Naive thymus-derived CD8-positive, alpha-beta T cell (primary cell): ENCODE results near the gene SYPL2. TPM values are rescaled to one million over a fixed set of nuclear protein-coding genes. Genes with fewer than 3 reads are reported as not detected.

Source experiments
- ATAC-seq, 2 donors: fragments of 150-1000 bp; cut with Tn5 transposase in 1 of 2; sonication (Bioruptor Pico), chemical (Tn5 transposase) in 1 of 2; 1 replicate in 1 of 2; 2 replicates in 1 of 2; pipeline ENCODE4 v1.10.0; 2021; ENCODE audit warnings: mild to moderate bottlenecking in 2 of 2, moderate library complexity in 2 of 2
- POLR2A ChIA-PET: fragments of 350-600 bp; sonication (Branson Sonifier 250); formaldehyde crosslinking; loops from one replicate; lab custom pipeline; 2021; ENCODE audit warnings: antibody characterized with exemption; lab: Charles Lee
- DNase-seq, 10 donors: peaks; one replicate each; pipeline versions ENCODE4 v3.0.0 to v3.0.0-alpha.2; 2020 to 2022
- H3K27ac Mint-ChIP-seq, 10 donors: one replicate each; pipeline ENCODE4 v1.8.0; 2020 to 2022; ENCODE audit warnings: mild to moderate bottlenecking in 10 of 10, mixed read lengths in 10 of 10, moderate library complexity in 4 of 10, inconsistent platforms in 1 of 10
- H3K27me3 Mint-ChIP-seq, 5 donors: one replicate each; pipeline ENCODE4 v1.8.0; 2021 to 2022; ENCODE audit warnings: mixed read lengths in 5 of 5
- H3K36me3 Mint-ChIP-seq, 3 donors: one replicate each; pipeline ENCODE4 v1.8.0; 2020 to 2022; ENCODE audit warnings: mixed read lengths in 3 of 3, mild to moderate bottlenecking in 2 of 3, inconsistent platforms in 1 of 3
- H3K4me1 Mint-ChIP-seq, 4 donors: one replicate each; pipeline ENCODE4 v1.8.0; 2021 to 2022; ENCODE audit warnings: mixed read lengths in 4 of 4
- H3K4me3 Mint-ChIP-seq, 10 donors: one replicate each; pipeline ENCODE4 v1.8.0; 2020 to 2022; ENCODE audit warnings: mild to moderate bottlenecking in 10 of 10, mixed read lengths in 10 of 10, moderate library complexity in 6 of 10, inconsistent platforms in 1 of 10
- H3K9me3 Mint-ChIP-seq, 9 donors: one replicate each; pipeline ENCODE4 v1.8.0; 2020 to 2022; ENCODE audit warnings: mixed read lengths in 9 of 9, mild to moderate bottlenecking in 3 of 9, inconsistent platforms in 1 of 9, moderate library complexity in 1 of 9
- polyA plus RNA-seq, 3 donors: library from polyadenylated mRNA; unstranded; fragments of 300-500 nt; fragmentation: Illumina TruSeq; gene quantifications; one replicate each; pipeline ENCODE4 v1.2.3, GENCODE V29; 2021
- total RNA-seq, 8 experiments: library from RNA in 2 of 8; stranded (reverse) in 2 of 8; gene quantifications; one replicate each; pipeline ENCODE4 v1.2.3 and lab custom pipeline; 2021 to 2026

SYPL2 gene
- total and polyA plus RNA-seq, 5 experiments from 2014 or later = 0.22 TPM; not detected in 4

DNA sequence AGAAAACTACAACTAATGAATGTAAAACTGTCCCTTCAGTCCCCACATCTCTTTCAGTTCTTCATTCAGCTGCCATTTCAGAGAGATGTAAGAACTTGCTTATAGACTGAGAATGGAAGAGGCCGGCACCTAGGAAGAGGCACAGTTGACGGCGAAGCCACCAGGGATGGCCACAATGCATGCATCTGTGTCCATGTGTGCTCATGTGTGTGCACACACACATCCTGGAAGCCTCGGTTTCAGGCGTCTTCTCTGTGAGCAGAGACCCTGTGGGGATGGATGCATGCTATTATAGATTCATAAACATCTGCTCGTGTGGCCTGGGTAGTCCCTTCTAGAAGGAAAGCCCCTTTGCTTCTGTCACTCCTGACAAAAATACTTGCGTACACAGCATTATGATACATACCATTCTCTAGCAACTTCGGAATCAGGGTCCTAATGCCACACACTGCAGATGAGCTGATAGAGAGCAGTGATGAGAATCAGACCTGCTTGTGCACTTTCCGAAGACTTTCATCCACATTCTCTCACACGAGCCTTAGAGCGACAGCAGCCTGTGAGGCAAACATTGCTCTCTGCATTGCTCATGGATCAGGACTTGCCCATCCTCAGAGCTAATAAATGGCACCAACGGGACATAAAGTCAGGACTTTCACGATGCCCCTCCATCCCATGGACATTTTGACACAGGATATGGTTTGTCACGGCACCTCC, 60.9 kb downstream of the SYPL2 start:
- DNase-seq (no peak), ATAC-seq (no peak)
- Mint-ChIP-seq H3K36me3 (no peaks in the 10 kb centered on the region), H3K4me1 (peaks cover 22 to 38% (median 26%) of the 10 kb centered on the region in 4 donors), H3K27me3 (peaks cover 0 to 2% (median 0%) of the 10 kb centered on the region in 5 donors), H3K27ac (peak overlapping the region in 3 of 10 donors; percentile 22 to 46 (median 25)), H3K9me3 (no peaks in the 10 kb centered on the region), H3K4me3 (no peak overlapping the region)
- POLR2A ChIA-PET = interaction anchor here (14.0 kb wide), 1 partner anchor 28 kb away, joined by 462 read pairs; the partner anchor contains the start of genes AMIGO1 and CYB561D1

DNA sequence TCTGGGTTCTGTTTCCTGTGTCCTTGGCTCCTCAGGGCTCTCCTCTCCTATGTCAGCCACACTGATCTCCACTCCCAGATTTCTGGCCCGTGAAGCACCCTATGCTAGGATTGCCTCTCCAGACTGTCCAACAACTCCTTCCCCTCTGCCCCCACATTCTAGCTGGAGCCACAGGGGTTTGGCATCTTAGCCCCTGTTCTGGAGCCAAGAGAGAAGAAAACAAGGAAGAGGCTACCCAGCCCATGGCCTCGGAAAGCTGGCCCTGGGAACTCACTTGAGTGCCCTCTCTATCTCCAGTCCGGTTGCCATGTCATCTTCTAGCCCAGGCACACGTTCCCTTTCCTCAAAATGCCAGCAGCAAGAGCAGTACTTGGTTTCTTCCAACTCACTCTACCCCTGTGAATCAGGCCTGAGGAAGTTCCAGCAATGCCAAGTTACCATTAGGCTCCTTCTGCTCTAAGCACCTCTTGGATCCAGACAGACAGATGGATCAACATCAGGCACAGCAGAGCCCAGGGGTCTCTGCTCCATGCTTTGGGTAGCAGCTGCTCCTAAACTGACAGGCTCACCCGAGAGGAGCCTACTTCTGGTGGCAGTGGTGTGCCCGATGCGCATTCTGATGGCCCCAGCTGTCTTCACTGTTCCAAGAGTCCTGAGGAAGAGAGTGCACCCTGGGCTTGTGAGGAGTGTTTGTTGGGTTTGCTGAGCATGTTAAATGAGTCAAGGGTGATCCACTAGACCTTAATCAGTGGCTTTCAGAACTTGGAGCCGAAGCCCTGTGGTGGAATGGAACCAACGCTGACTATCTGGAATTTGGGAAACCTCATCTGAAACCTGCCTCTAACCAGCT, 61.7 kb downstream of the SYPL2 start:
- POLR2A ChIA-PET = interaction anchor here (14.0 kb wide), 1 partner anchor 28 kb away, joined by 462 read pairs; the partner anchor contains the start of genes AMIGO1 and CYB561D1

DNA sequence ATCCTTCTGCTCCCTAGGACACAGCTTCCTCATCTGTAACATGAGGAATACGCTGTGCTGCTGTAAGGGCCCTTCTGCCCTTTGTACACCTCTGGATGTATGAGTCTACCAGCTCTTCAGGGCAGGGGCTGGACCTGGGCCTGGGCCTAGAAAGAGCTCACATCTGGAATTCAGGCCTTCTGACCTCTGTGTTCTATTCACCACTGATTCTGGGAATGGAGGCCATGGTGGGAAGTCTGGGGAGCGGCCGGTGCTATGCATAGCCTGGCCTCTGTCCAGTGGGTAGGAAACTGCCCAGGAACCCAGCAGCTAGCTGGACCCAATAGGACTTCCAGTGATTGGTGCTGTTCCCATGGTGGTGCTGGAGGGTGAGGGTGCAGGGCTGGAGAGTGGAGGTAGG, 62.4 kb downstream of the SYPL2 start:
- DNase-seq = no peak
- POLR2A ChIA-PET = interaction anchor here (5.5 to 14.0 kb wide), 2 partner anchors 29 to 44 kb away, joined by 55 to 462 read pairs; partner anchors contain the start of genes AMIGO1, ATXN7L2 and CYB561D1
- peaks cover 26 to 45% (median 33%) of the 10 kb centered on the region in 4 donors for H3K4me1 Mint-ChIP-seq
- H3K27ac Mint-ChIP-seq = peak overlapping the region in 4 of 10 donors; percentile 19 to 83 (median 52)
- H3K4me3 Mint-ChIP-seq = no peak overlapping the region
- no peaks in the 10 kb centered on the region for H3K9me3 Mint-ChIP-seq
- no peaks in the 10 kb centered on the region for H3K36me3 Mint-ChIP-seq
- no peak for ATAC-seq
- peaks cover 0 to 1% (median 0%) of the 10 kb centered on the region in 5 donors for H3K27me3 Mint-ChIP-seq

More for the DNA sequence above, 61.7 kb downstream of the SYPL2 start:
- Mint-ChIP-seq H3K36me3 (no peaks in the 10 kb centered on the region), H3K27ac (peak overlapping the region in 6 of 10 donors; percentile 3 to 76 (median 28)), H3K27me3 (peaks cover 0 to 1% (median 0%) of the 10 kb centered on the region in 5 donors), H3K4me1 (peaks cover 26 to 45% (median 33%) of the 10 kb centered on the region in 4 donors), H3K4me3 (no peak overlapping the region), H3K9me3 (no peaks in the 10 kb centered on the region)
- ATAC-seq = no peak
- no peak for DNase-seq

DNA sequence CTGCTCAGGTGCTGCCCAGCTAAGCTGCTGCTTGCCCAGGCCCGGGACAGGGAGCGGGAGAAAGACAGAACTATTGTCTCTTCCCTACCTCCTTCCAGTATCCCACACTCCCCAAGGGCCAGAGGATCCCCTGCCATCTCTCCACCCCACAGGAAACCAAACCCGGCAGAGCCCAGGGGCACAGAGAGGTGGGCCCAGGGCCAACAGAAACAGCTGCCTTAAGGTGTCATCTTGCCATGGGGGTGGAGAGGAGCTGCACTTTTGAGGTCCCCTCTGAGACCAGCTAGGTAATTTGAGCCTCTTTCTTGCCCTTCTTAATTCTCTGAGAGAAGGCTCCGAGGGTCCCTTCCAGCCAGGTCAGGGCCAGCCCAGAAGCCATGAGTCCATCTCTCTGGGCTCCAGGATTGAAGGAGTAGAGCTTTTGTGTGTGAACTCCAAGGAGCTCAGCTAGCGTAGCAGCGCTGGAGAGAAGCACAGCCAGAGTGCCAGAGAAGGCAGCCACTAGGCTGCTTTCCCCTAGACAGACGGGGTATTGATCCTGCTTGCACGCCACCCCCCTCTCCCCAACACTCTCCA, 63.6 kb downstream of the SYPL2 start:
- peak overlapping the region in 8 of 10 donors; percentile 15 to 80 (median 62) for H3K27ac Mint-ChIP-seq
- no peaks in the 10 kb centered on the region for H3K9me3 Mint-ChIP-seq
- peaks cover 26 to 45% (median 33%) of the 10 kb centered on the region in 4 donors for H3K4me1 Mint-ChIP-seq
- POLR2A ChIA-PET = interaction anchor here (1.3 to 14.0 kb wide), 3 partner anchors 30 to 104 kb away, joined by 7 to 462 read pairs (median 55); partner anchors contain the start of genes AMIGO1, ATXN7L2, CYB561D1 and PSMA5
- no peak for ATAC-seq
- H3K36me3 Mint-ChIP-seq = no peaks in the 10 kb centered on the region
- H3K4me3 Mint-ChIP-seq = peak overlapping the region in 1 of 10 donors; percentile 14
- no peak for DNase-seq
- peaks cover 0 to 1% (median 0%) of the 10 kb centered on the region in 5 donors for H3K27me3 Mint-ChIP-seq

DNA sequence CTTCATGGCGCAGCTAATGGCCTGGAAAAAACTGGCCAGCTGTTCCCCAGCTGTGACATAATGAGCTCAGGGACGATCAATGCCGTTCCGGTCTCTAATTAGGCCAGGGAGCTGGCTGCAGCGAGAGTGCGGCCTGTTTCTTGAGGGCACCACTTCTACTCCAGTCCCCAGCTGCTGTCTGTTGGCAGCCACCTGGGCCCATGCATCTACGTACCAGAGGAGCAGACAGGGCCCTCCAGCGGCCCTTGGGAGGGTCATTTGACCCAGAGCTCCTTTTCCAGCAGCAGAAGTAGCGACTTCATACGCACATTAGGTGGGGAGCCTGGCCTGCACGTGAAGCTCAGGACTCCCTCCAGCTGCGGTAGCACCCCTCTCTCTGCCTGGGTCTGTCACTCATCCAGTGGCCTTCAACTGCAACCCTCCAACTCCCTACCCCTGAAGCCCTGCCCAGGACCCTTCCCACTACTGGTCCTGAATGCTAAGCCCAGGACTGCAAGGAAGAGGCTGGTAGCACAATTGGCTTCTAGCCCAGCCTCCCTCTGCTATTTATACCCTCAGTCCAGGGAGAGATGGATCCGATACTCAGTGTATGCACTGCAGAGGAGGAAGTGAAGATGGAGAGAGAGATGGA, 64.2 kb downstream of the SYPL2 start:
- Mint-ChIP-seq H3K27ac (peak overlapping the region in 9 of 10 donors; percentile 55 to 96 (median 85)), H3K4me1 (peaks cover 26 to 45% (median 33%) of the 10 kb centered on the region in 4 donors), H3K9me3 (no peaks in the 10 kb centered on the region), H3K36me3 (no peaks in the 10 kb centered on the region), H3K4me3 (peak overlapping the region; percentile 40 to 84 (median 68)), H3K27me3 (peaks cover 0 to 1% (median 0%) of the 10 kb centered on the region in 5 donors)
- ATAC-seq (no peak), DNase-seq (no peak)
- POLR2A ChIA-PET = interaction anchor here (1.0 to 14.0 kb wide), 4 partner anchors 18 to 105 kb away, joined by 3 to 462 read pairs (median 31); partner anchors contain the start of genes AMIGO1, ATXN7L2, CYB561D1 and GNAI3

DNA sequence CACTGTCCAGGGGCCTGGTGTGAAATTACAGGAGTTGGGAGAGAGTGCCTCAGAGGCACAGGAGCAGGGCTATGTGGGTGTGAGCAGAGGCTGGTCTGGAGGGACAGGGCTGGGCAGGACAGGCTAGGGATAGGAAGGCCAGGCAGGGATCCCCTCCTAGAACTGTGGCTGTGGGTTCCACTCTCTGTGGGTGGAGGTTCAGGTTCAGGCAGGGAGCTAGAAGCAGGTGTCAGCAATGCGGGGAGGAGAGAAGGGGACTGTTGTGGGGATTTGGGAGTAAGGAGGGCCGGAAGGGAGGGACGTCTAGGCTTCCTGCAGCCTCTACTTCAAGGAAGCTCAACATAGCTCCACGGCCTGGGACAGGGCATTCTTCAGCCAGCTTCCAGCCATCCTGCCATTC, 65.0 kb downstream of the SYPL2 start:
- DNase-seq (no peak), ATAC-seq (no peak)
- Mint-ChIP-seq H3K27ac (peak overlapping the region; percentile 49 to 96 (median 84)), H3K4me1 (peaks cover 23 to 45% (median 33%) of the 10 kb centered on the region in 4 donors), H3K9me3 (no peaks in the 10 kb centered on the region), H3K27me3 (no peaks in the 10 kb centered on the region), H3K4me3 (peak overlapping the region; percentile 40 to 84 (median 68)), H3K36me3 (no peaks in the 10 kb centered on the region)
- POLR2A ChIA-PET = interaction anchor here (0.6 to 14.0 kb wide), 10 partner anchors 10 to 105 kb away, joined by 3 to 462 read pairs (median 4); partner anchors contain the start of genes AMIGO1, ATXN7L2, CYB561D1 and GNAI3

Other genes with a start within 250 kb of the SYPL2 start
- gene CELSR2, start 217.0 kb upstream of the SYPL2 start, total RNA-seq = 1 to 10 TPM; 5.4 to 6.8 TPM
- under 1 TPM; 0.20 to 0.94 (median 0.30) TPM for gene CELSR2, start 217.0 kb upstream of the SYPL2 start, polyA plus RNA-seq
- under 1 TPM in 1 of 2 experiments, not detected in 1; 0.31 TPM for gene PSRC1, start 183.4 kb upstream of the SYPL2 start, total RNA-seq
- gene PSRC1, start 183.4 kb upstream of the SYPL2 start, polyA plus RNA-seq = under 1 TPM in 1 of 3 donors, not detected in 2; 0.89 TPM
- gene MYBPHL, start 159.5 kb upstream of the SYPL2 start, total RNA-seq = not detected
- not detected for gene MYBPHL, start 159.5 kb upstream of the SYPL2 start, polyA plus RNA-seq
- gene SORT1, start 68.6 kb upstream of the SYPL2 start, total RNA-seq = 1 to 10 TPM; 2.2 to 2.5 TPM
- 1 to 10 TPM in 2 of 3 donors, under 1 TPM in 1; 0.43 to 1.6 (median 1.2) TPM for gene SORT1, start 68.6 kb upstream of the SYPL2 start, polyA plus RNA-seq
- gene PSMA5, start 40.1 kb upstream of the SYPL2 start, total RNA-seq = 10 to 100 TPM; 71.1 to 74.5 TPM
- gene PSMA5, start 40.1 kb upstream of the SYPL2 start, polyA plus RNA-seq = 10 to 100 TPM; 73.8 to 93.9 (median 84.6) TPM
- gene ATXN7L2, start 17.4 kb downstream of the SYPL2 start, total RNA-seq = 10 to 100 TPM; 12.7 to 14.1 TPM
- 10 to 100 TPM in 1 of 3 donors, 1 to 10 TPM in 2; 4.3 to 10.7 (median 8.6) TPM for gene ATXN7L2, start 17.4 kb downstream of the SYPL2 start, polyA plus RNA-seq
- 10 to 100 TPM; 29.5 to 33.6 TPM for gene CYB561D1, start 27.5 kb downstream of the SYPL2 start, total RNA-seq
- 10 to 100 TPM; 12.4 to 20.2 (median 13.9) TPM for gene CYB561D1, start 27.5 kb downstream of the SYPL2 start, polyA plus RNA-seq
- 10 to 100 TPM; 32.8 to 33.3 TPM for gene AMIGO1, start 43.2 kb downstream of the SYPL2 start, total RNA-seq
- gene AMIGO1, start 43.2 kb downstream of the SYPL2 start, polyA plus RNA-seq = 10 to 100 TPM; 17.8 to 42.2 (median 25.4) TPM
- gene GPR61, start 73.3 kb downstream of the SYPL2 start, total RNA-seq = 1 to 10 TPM; 1.0 to 1.2 TPM
- gene GPR61, start 73.3 kb downstream of the SYPL2 start, polyA plus RNA-seq = 1 to 10 TPM in 1 of 3 donors, under 1 TPM in 1, not detected in 1; 0.71 to 1.1 TPM
- gene GNAI3, start 82.1 kb downstream of the SYPL2 start, total RNA-seq = 1 to 10 TPM; 6.8 to 7.3 TPM
- 1 to 10 TPM; 7.1 to 7.7 (median 7.7) TPM for gene GNAI3, start 82.1 kb downstream of the SYPL2 start, polyA plus RNA-seq
- not detected for gene GNAT2, start 153.1 kb downstream of the SYPL2 start, total RNA-seq
- not detected for gene GNAT2, start 153.1 kb downstream of the SYPL2 start, polyA plus RNA-seq
- gene AMPD2, start 153.3 kb downstream of the SYPL2 start, total RNA-seq = 10 to 100 TPM; 71.1 to 76.0 TPM
- gene AMPD2, start 153.3 kb downstream of the SYPL2 start, polyA plus RNA-seq = 10 to 100 TPM; 21.9 to 33.9 (median 24.4) TPM
- gene GSTM4, start 189.6 kb downstream of the SYPL2 start, total RNA-seq = 1 to 10 TPM; 2.5 to 3.8 TPM
- 10 to 100 TPM in 2 of 3 donors, 1 to 10 TPM in 1; 8.6 to 17.4 (median 17.3) TPM for gene GSTM4, start 189.6 kb downstream of the SYPL2 start, polyA plus RNA-seq
- gene GSTM2, start 201.5 kb downstream of the SYPL2 start, total RNA-seq = 10 to 100 TPM; 70.7 to 75.9 TPM
- gene GSTM2, start 201.5 kb downstream of the SYPL2 start, polyA plus RNA-seq = 10 to 100 TPM; 20.8 to 51.7 (median 40.7) TPM
- gene GSTM1, start 221.3 kb downstream of the SYPL2 start, total RNA-seq = under 1 TPM in 1 of 2 experiments, not detected in 1; 0.38 TPM
- gene GSTM1, start 221.3 kb downstream of the SYPL2 start, polyA plus RNA-seq = 10 to 100 TPM in 2 of 3 donors, not detected in 1; 54.7 to 62.0 TPM
- not detected for gene GSTM5, start 245.7 kb downstream of the SYPL2 start, total RNA-seq
- gene GSTM5, start 245.7 kb downstream of the SYPL2 start, polyA plus RNA-seq = 1 to 10 TPM in 1 of 3 donors, not detected in 2; 1.1 TPM